ENCODE measurements around the gene DYNC2LI1. TPM values are rescaled to one million over a fixed set of nuclear protein-coding genes. Genes with fewer than 3 reads are reported as not detected.

DYNC2LI1 gene

Small RNA genes lying within 50 kb of the gene (small RNA-seq; reads per million reads assigned to genes)
- gene RN7SKP66 (ENCODE audit: insufficient read depth): not detected

Measured in neuronal stem cell (in vitro differentiated cells).